Vagina (tissue), 2 donors: ENCODE data around the gene RGS21.

ENCODE experiments used
- POLR2A ChIP-seq, 2 donors: fragments of 450-650 bp; IDR thresholded peaks; one replicate each; pipeline ENCODE4 v1.6.1; 2017; ENCODE audit warnings: antibody characterized with exemption in 2 of 2, mild to moderate bottlenecking in 2 of 2, moderate library complexity in 2 of 2
- POLR2AphosphoS5 ChIP-seq, 2 donors: sonication (generic); formaldehyde crosslinking; IDR thresholded peaks; one replicate each; pipeline ENCODE4 v1.9.0; 2017; ENCODE audit warnings: antibody characterized with exemption in 2 of 2, mild to moderate bottlenecking in 2 of 2, low read depth in 1 of 2; ENCODE audit not compliant: insufficient read depth in 1 of 2
- TF ChIP-seq, protein P1 (sequence below), 3 experiments: fragments of 450-650 bp in 2 of 3; fragments of 200-600 bp in 1 of 3; sonication (generic) in 1 of 3; IDR thresholded peaks; one replicate each; pipeline ENCODE4 v1.5.1; 2017 to 2019; ENCODE audit warnings: antibody characterized with exemption in 3 of 3, mild to moderate bottlenecking in 2 of 3, moderate library complexity in 2 of 3

DNA sequence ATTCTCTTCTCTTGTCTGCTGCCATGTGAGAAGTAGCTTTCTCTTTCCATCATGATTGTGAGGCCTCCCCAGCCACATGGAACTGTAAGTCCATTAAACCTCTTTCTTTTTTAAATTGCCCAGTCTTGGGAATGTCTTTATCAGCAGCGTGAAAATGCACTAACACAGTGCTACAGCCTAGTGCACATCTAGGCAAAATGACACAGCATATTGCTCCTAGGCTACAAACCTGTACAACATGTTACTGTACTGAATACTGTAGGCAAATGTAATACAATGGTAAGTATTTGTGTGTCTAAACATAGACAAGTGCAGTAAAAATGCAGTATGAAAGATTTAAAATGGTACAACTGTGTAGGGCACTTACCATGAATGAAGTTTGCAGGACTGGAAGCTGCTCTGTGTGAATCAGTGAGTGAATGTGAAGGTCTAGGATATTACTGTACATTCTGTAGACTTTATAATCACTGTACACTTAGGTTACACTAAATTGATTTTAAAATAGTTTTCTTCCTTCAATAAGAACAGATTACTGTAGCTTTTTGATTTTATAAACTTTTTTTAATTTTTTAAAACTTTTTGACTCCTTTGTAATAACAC, 69.4 kb downstream of the RGS21 start:
- no peak for TF ChIP-seq POLR2A (IDR thresholded peaks at IDR 0.05)
- TF ChIP-seq, protein P1, sequence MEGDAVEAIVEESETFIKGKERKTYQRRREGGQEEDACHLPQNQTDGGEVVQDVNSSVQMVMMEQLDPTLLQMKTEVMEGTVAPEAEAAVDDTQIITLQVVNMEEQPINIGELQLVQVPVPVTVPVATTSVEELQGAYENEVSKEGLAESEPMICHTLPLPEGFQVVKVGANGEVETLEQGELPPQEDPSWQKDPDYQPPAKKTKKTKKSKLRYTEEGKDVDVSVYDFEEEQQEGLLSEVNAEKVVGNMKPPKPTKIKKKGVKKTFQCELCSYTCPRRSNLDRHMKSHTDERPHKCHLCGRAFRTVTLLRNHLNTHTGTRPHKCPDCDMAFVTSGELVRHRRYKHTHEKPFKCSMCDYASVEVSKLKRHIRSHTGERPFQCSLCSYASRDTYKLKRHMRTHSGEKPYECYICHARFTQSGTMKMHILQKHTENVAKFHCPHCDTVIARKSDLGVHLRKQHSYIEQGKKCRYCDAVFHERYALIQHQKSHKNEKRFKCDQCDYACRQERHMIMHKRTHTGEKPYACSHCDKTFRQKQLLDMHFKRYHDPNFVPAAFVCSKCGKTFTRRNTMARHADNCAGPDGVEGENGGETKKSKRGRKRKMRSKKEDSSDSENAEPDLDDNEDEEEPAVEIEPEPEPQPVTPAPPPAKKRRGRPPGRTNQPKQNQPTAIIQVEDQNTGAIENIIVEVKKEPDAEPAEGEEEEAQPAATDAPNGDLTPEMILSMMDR (IDR thresholded peaks at IDR 0.05) = no peak
- TF ChIP-seq POLR2AphosphoS5 (IDR thresholded peaks at IDR 0.05; ENCODE audit: insufficient read depth in 1 of 2, low read depth in 1 of 2) = no peak
